Chondrocyte (in vitro differentiated cells): ENCODE data around the gene COX8C. TPM values are rescaled to one million over a fixed set of nuclear protein-coding genes. Genes with fewer than 3 reads are reported as not detected.

Source experiments
- DNase-seq: peaks from one replicate; pipeline ENCODE4 v3.0.0; 2021; ENCODE audit warnings: mixed read lengths, low spot score
- H3K27ac Mint-ChIP-seq: one replicate; pipeline ENCODE4 v1.8.0; 2021; ENCODE audit warnings: mild to moderate bottlenecking, moderate library complexity, mixed read lengths; ENCODE audit not compliant: unreplicated experiment
- H3K27me3 Mint-ChIP-seq: 2 replicates; pipeline ENCODE4 v1.8.0; 2021; ENCODE audit warnings: low read depth, mixed read lengths
- H3K36me3 Mint-ChIP-seq: 2 replicates; pipeline ENCODE4 v1.8.0; 2021; ENCODE audit warnings: low read depth, mixed read lengths
- H3K4me1 Mint-ChIP-seq: 2 replicates; pipeline ENCODE4 v1.8.0; 2021; ENCODE audit warnings: low read depth, mild to moderate bottlenecking, mixed read lengths
- H3K4me3 Mint-ChIP-seq: one replicate; pipeline ENCODE4 v1.8.0; 2021; ENCODE audit warnings: mild to moderate bottlenecking, moderate library complexity, mixed read lengths; ENCODE audit not compliant: unreplicated experiment
- H3K9me3 Mint-ChIP-seq: 2 replicates; pipeline ENCODE4 v1.8.0; 2021; ENCODE audit warnings: low read depth, mixed read lengths
- total RNA-seq: library from RNA; stranded (reverse); gene quantifications from 3 replicates; pipeline ENCODE4 v1.2.1, GENCODE V29; 2021
- TF ChIP-seq, protein P1 (sequence below): fragments of 200-600 bp; sonication (generic); IDR thresholded peaks from 2 replicates; pipeline ENCODE4 v1.5.0; 2021; ENCODE audit warnings: antibody characterized with exemption, mild to moderate bottlenecking, moderate library complexity

Gene COX8C
- total RNA-seq, 1 donor from 2014 or later: not detected

DNA sequence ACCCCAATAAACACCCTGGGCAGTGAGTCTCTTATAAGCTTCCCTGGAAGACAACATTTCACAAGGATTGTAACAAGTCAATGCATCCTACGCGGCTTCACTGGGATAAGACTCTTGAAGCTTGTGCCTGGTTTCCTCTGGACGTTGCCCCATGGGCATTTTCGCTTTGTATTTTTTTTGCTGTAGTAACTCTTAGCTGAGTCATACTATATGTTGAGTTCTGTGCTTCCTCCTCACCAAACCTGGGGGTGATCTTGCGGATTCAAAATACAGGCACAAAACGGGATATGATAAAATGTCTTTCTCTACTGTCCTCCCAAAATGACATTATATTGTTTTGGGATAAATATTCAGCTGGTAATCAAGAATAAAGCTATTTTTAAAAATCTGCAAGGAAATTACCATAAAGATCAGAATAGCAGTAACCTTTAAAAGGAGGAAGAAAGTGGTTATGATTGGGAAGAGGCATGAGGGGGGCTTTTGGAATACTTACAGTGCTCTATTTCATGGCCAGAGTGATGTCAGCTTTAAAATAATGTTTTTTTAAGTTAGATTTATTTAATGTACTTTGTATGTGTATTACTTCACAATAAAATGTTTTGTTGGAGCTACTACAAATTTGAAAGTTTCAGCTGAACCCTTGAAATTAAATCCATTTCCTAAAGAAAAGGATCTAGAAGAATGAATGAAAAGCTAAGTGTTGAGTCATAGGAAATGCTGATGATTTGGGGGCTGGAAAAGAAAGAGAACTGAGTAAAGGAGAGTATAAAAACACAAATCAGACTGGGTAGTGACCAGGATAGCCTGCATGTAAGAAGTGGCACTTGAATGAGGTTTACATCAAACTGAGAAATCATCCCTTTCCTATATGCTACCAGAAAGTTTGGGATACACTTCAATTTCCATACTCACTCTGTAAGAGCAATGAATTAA is 28.8 kb upstream of the COX8C start:
- Mint-ChIP-seq H3K36me3 (no peaks in the 10 kb centered on the region), H3K4me3 (no peak overlapping the region), H3K4me1 (peaks cover 46% of the 10 kb centered on the region), H3K27ac (peak overlapping the region; percentile 84), H3K27me3 (no peaks in the 10 kb centered on the region), H3K9me3 (no peaks in the 10 kb centered on the region)
- TF ChIP-seq, protein P1, sequence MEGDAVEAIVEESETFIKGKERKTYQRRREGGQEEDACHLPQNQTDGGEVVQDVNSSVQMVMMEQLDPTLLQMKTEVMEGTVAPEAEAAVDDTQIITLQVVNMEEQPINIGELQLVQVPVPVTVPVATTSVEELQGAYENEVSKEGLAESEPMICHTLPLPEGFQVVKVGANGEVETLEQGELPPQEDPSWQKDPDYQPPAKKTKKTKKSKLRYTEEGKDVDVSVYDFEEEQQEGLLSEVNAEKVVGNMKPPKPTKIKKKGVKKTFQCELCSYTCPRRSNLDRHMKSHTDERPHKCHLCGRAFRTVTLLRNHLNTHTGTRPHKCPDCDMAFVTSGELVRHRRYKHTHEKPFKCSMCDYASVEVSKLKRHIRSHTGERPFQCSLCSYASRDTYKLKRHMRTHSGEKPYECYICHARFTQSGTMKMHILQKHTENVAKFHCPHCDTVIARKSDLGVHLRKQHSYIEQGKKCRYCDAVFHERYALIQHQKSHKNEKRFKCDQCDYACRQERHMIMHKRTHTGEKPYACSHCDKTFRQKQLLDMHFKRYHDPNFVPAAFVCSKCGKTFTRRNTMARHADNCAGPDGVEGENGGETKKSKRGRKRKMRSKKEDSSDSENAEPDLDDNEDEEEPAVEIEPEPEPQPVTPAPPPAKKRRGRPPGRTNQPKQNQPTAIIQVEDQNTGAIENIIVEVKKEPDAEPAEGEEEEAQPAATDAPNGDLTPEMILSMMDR: no peak
- no peak for DNase-seq

- Mint-ChIP-seq H3K4me1 (peaks cover 49% of the 10 kb centered on the region), H3K27me3 (no peaks in the 10 kb centered on the region), H3K36me3 (no peaks in the 10 kb centered on the region), H3K4me3 (no peak overlapping the region), H3K9me3 (no peaks in the 10 kb centered on the region), H3K27ac (peak overlapping the region; percentile 27)
- TF ChIP-seq, protein P1: no peak
- no peak for DNase-seq
Observed at GRCh38 chr14:93318927-93319326, 28.1 kb upstream of the COX8C start.

DNA sequence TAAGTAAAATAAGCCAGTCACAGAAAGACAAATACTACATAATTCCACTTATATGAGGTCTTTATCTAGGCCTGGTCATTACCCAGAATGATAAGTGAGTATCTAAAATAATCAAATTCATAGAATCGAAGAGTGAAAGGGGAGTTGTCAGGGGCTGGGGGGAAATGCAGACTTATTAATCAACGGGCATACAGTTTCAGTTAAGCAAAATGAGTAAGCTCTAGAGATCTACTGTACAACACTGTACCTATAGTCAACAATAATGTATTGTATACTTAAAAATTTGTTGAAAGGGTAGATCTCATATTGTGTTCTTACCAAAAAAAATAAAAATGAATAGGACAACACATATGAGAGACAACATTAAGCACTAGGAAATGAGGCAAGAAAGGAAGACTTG is 27.5 kb upstream of the COX8C start:
- no peaks in the 10 kb centered on the region for H3K27me3 Mint-ChIP-seq
- TF ChIP-seq, protein P1: no peak
- peak overlapping the region; percentile 55 for H3K27ac Mint-ChIP-seq
- no peaks in the 10 kb centered on the region for H3K9me3 Mint-ChIP-seq
- H3K4me3 Mint-ChIP-seq: no peak overlapping the region
- peaks cover 50% of the 10 kb centered on the region for H3K4me1 Mint-ChIP-seq
- H3K36me3 Mint-ChIP-seq: no peaks in the 10 kb centered on the region
- no peak for DNase-seq

- Mint-ChIP-seq H3K27me3 (no peaks in the 10 kb centered on the region), H3K9me3 (no peaks in the 10 kb centered on the region), H3K4me3 (no peak overlapping the region), H3K4me1 (peaks cover 54% of the 10 kb centered on the region), H3K27ac (peak overlapping the region; percentile 55), H3K36me3 (no peaks in the 10 kb centered on the region)
- no peak for DNase-seq
- TF ChIP-seq, protein P1: no peak
Observed at GRCh38 chr14:93319958-93320357, 27.0 kb upstream of the COX8C start.

DNA sequence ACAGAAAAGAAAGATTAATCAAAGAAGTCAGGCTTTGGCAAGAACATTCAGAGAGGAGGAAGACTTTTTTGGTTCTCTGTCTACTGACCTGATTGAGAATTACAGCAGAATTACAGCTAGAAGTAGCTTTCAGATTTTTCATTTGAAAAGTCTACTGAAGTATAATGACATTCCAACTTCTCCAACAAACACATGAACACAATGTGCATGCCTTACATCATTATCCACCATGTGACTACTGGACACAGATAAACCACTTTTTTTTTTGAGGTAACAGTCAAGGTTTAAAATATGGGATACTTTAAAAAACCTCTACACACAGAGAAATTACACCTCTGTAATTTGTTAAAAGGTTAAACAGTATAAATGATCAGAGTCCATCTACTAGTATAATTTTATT is 26.5 kb upstream of the COX8C start:
- no peak overlapping the region for H3K27ac Mint-ChIP-seq
- H3K4me3 Mint-ChIP-seq: no peak overlapping the region
- H3K27me3 Mint-ChIP-seq: no peaks in the 10 kb centered on the region
- no peak for DNase-seq
- H3K4me1 Mint-ChIP-seq: peaks cover 54% of the 10 kb centered on the region
- TF ChIP-seq, protein P1: no peak
- no peaks in the 10 kb centered on the region for H3K9me3 Mint-ChIP-seq
- no peaks in the 10 kb centered on the region for H3K36me3 Mint-ChIP-seq
